ENCODE data around the gene PRKCE.

The PRKCE gene

GRCh38 chr2:45814951-45815621 is 163.6 kb downstream of the PRKCE start:
- no peak for DNase-seq

- no peak for DNase-seq
Measured at GRCh38 chr2:45816272-45816671, 164.8 kb downstream of the PRKCE start.

DNA sequence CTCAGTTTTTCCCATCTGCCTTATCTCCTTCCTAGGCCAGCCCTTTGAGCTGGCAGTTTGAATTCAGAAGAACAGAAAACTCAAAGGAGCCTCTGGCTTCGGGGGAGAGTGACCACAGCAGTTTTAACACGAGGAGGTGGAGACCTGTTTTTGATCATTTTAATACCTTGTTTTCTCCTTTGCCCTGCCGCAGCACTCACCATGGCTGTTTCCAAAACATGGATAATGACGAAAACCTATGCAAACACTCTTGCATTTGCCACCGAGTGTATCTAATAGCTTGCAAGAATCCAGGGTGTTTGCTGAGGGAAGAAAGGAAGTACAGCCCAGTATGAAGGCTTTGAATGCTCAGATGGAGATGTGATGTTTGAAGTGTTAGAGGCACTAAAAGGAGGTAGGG is 167.1 kb downstream of the PRKCE start:
- DNase-seq: no peak

GRCh38 chr2:45820048-45820447 is 168.6 kb downstream of the PRKCE start:
- DNase-seq: no peak

GRCh38 chr2:45821558-45822271 is 170.2 kb downstream of the PRKCE start:
- peak; percentile 44 for DNase-seq

GRCh38 chr2:45822272-45822630 is 170.8 kb downstream of the PRKCE start:
- no peak for DNase-seq

- DNase-seq: no peak
Measured at GRCh38 chr2:45823723-45824206, 172.3 kb downstream of the PRKCE start.

DNA sequence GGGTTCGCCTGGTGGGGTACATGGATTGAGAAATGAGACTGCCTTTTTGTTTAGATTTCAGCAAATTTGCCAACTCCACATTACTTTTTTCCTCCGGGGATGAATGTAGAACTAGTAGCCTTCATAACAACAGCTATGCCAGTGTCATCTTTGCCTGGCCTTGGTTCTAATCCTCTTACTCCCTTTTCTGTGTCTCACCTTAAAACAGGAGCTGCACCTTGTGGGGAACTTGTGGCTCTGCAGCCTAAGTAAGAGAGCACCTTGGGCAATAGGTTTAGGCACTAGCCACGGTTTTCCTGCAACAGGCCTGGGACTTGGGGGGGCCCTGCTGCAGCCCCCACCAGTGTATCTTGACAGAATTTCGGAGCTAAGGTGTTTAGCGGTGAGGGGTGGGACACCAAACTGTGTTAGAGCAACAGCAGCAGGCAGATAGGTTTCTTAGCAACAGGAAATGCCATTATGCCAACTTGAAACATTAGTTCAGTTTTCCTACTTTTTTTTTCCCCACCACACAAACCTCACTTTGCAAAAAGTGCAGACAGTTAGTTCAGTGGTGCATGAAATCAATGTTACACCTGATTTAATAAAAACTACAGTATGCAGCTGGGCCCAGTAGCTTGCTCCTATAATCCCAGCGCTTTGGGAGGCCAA is 173.7 kb downstream of the PRKCE start:
- DNase-seq: no peak

DNA sequence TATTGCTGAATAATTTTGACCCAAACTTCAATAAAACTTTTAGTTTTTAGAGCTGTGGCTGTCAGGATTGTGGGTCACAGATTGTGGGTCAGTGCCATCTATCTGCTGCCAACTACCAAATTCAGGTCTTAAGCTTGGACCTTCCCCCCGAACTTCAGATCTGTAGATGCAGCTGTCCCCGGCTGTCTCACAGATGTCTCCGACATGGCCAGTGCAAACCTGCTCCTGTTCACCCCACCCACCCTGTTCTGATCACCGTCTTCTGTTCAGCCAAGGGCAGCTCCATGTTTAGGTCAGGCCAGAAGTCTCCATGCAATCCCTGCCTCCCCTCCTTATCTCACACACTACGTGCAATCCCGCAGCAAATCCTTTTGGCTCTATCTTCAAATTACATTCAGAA is 175.0 kb downstream of the PRKCE start:
- no peak for DNase-seq

DNA sequence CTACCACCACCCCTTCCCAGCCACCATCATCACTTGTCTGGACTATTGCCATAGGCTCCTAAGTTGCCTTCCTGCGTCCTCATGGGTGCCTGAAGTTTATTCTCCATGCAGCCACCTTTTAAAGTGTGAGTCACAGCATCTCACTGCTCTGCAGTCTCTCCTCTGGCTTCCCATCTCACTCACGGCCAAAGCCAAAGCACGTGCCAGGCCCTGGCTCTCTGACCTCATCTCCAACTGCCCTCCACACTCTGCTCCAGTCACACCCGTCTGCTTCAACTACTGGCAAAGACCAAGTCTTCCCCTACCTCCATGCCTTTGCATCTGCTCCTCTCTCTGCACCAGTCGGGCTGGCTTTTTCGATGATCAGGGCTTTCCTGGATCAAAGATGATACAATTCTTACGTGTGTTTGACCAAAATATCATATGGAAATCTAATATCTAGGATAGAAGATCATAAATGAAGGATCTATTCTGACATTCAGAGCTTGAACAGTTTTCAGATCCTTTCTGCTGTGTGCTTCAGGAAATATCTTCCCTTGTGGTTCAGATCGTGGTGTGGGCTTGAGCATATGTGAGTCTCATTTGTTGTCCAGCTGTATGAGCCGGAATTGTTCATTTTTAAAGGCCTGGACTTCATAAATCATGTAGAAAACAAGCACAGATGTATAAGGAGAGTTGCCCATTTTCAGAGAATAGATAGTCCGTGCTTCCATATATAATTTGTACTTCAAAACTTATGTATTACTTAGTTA is 175.6 kb downstream of the PRKCE start:
- peak; percentile 55 for DNase-seq

DNA sequence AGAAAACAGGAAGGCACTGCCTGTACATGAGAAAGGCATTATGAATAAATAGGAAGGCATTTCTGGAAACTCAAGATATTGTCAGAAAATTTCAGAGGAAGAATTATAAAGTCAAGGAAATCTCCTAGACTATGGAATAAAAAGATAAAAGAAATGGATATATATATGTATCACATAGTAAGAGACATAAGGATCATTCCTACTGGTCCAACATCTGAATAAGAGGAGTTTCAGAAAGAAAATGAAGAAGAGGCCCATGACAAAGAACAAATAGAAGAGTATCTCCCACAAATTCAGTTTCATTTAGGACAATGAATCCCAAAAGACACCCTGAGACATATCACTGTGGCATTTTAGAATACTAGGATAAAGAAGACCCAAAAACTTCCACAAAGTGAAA is 178.8 kb downstream of the PRKCE start:
- DNase-seq: no peak

- no peak for DNase-seq
Measured at GRCh38 chr2:45833301-45833967, 182.0 kb downstream of the PRKCE start.

GRCh38 chr2:45833968-45834344 is 182.5 kb downstream of the PRKCE start:
- DNase-seq: no peak

DNA sequence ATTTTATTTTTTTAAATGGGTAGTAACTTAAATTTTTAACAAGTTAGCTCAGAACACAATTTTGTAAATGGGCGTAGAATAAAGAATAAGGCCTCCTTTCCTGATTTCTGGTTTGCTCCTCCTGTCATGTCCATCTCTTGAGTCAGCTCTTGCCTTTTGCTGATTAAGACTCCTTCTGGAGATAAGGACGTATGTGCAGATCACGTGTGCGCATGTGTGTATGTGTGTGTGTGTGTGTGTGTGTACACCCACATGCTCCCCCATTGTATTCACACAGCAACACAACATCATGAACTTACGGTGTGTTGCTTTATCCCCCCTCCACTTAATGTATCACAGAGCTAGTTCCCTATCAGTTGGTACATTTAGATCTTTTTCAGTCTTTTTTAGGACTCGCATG is 182.9 kb downstream of the PRKCE start:
- no peak for DNase-seq

DNA sequence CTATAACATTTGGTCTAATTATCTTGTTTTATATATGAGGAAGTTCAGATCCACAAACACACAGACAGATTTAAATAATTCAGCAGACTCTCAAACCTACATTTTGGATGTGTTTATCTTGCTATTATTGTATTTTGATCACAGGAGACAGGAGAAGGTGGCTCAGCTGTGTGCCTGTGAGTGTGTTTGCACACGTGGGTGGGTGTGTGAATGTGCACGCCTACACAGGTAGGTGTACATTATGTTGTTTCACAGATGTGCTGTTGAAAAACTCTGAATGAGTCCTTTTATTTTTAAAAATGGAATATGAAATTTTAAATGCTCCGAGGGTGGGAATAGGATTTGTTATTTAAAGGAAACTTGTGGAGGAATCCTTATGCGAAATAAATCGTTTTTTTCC is 183.4 kb downstream of the PRKCE start:
- no peak for DNase-seq

GRCh38 chr2:45836316-45836715 is 184.8 kb downstream of the PRKCE start:
- no peak for DNase-seq

GRCh38 chr2:45836740-45837139 is 185.3 kb downstream of the PRKCE start:
- no peak for DNase-seq

DNA sequence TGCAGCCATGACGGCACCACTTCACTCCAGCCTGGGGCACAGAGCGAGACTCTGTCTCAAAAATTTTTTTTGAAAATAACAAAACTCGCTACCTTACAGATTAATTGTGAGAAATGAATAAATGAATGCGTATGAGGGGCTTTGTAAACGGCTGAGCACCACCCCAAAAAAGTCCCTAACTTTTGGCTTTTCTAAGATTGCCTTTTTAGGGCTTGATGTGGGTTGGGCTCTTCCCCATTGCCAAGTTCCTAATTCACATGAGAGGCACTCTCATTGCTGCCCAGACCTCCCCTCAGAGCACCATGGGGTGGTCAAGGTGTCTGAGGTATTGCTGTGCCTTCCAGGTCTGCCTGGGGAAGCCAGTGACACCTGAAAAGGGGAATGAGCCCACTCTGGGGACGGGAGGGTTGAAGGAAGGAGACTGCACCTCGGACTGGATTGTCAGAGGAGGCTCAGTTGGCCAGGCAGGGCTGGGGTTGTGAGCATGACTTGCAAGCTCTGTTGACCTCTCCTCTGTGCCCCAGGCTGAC is 186.4 kb downstream of the PRKCE start:
- no peak for DNase-seq

DNA sequence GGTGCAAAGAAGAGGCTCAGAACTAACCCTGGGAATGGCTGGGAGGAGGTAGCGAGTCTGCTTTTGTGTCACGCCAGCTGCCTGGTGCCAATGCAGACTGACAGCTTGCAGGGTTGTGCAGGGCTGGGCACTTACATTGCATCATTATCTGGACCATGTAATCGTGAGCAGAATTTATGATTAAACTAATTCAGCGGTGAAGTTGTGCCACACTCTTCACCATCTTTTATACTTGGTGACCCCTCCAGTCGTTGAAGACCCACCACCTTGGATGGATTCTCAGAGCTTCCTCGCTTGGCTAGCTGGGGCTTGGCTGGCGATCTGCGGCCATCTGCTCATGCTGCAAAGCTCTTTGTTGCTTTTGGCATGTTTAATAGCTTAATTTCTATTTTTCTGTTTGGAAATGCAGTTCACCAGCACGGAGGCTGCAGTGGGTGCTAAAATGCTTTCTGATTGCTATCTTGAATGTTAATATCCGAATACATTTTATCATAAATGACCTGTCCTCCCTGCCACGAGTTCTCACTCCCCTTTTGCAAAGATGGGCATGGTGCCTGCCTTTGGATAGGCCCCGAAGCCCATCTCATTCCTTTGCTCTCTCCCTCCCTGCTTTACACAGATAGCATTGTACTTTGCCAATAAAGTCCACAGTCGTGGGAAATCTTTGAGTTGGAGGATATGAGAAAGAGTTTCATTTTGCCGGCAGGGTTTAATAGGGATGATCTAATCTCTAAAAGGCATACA is 188.2 kb downstream of the PRKCE start:
- no peak for DNase-seq

DNA sequence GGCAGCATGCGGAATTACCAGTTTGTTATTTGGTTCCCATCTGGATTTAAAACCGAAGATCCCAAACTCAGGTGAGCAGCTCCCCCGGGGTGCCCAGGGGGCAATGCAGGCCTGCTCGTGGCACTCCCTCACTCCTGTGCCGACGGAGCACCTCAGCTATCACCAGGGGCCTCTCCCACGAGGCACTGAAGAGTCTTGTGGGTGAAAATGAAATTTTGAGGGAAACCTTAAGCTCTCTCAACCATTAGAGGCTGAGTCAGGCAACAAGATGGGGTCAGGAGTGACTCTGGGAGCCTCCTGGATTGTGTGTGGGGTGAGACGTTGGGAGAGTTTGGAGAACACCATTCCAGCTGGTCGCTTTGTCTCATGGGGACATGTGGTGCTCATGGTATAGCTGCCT is 189.0 kb downstream of the PRKCE start:
- no peak for DNase-seq

- no peak for DNase-seq
Measured at GRCh38 chr2:45841752-45842407, 190.4 kb downstream of the PRKCE start.

Measured in fibroblast of skin of right biceps (primary cell).